K562 (cell line): ENCODE data around the gene RHOT1. TPM values are rescaled to one million over a fixed set of nuclear protein-coding genes. Genes with fewer than 3 reads are reported as not detected.

ENCODE experiments used
- ATAC-seq: fragments of 200-7000 bp; cut with Tn5 transposase; 3 replicates; pipeline ENCODE4 v1.9.1; 2020; ENCODE audit warnings: moderate library complexity
- BruUV-seq: library from RNA; stranded (reverse); fragments of 400-500 nt; replicated peaks from 2 replicates; lab custom pipeline; 2021; lab: Mats Ljungman, UMichigan
- CTCF ChIA-PET: fragments of 300-600 bp; formaldehyde crosslinking; extraction: SDS; loops from one replicate; lab custom pipeline; 2021; ENCODE audit warnings: low intra/inter-chr PET ratio; lab: Yijun Ruan, JAX
- POLR2A ChIA-PET: fragments of 300-600, 350-650 bp; sonication (Branson Sonifier 250); formaldehyde crosslinking; extraction: SDS; loops from one replicate; lab custom pipeline; 2021; ENCODE audit warnings: antibody characterized with exemption, inconsistent platforms; lab: Yijun Ruan, JAX
- DNase-seq, 4 experiments: peaks; one replicate each; pipeline versions ENCODE4 v3.0.0 to v3.0.0-alpha.2; 2011 to 2018; ENCODE audit warnings: low spot score in 3 of 4, mixed read lengths in 3 of 4; ENCODE audit errors: extremely low read depth in 1 of 4
- FAIRE-seq: peaks from 2 replicates; lab custom pipeline; 2011; peaks lifted over from hg19 to GRCh38; lab: Jason Lieb, UNC
- H2AFZ ChIP-seq: 2 replicates; pipeline ENCODE4 v1.6.0; 2011; ENCODE audit warnings: low read depth, low read length, control low read depth, inconsistent platforms
- H3K27ac ChIP-seq: fragments of 200-600 bp; 3 replicates; pipeline ENCODE4 v1.8.0; 2011; ENCODE audit warnings: low read depth, mild to moderate bottlenecking, control low read depth, inconsistent platforms, low read length, moderate library complexity, mixed read lengths; ENCODE audit errors: extremely low read depth
- H3K27me3 ChIP-seq, 2 experiments: fragments of 300-600 bp in 1 of 2; 2 replicates in 1 of 2; 3 replicates in 1 of 2; pipeline versions ENCODE4 v1.6.0 to v1.8.0; 2011; ENCODE audit warnings: inconsistent platforms in 2 of 2, low read length in 2 of 2, mild to moderate bottlenecking in 1 of 2, mixed read lengths in 1 of 2, moderate library complexity in 1 of 2; ENCODE audit not compliant: control insufficient read depth in 2 of 2, insufficient read depth in 2 of 2
- H3K36me3 ChIP-seq: fragments of 300-600 bp; 3 replicates; pipeline ENCODE4 v1.8.0; 2011; ENCODE audit warnings: mild to moderate bottlenecking, low read length, inconsistent platforms; ENCODE audit not compliant: control insufficient read depth, insufficient read depth
- H3K4me1 ChIP-seq, 2 experiments: fragments of 200-600 bp in 1 of 2; replicated peaks in 1 of 2; 2 replicates in 1 of 2; 3 replicates in 1 of 2; pipeline versions ENCODE4 v1.5.1 to v1.8.0; 2011; ENCODE audit warnings: inconsistent platforms in 2 of 2, low read length in 2 of 2, mild to moderate bottlenecking in 1 of 2, mixed read lengths in 1 of 2, moderate library complexity in 1 of 2; ENCODE audit not compliant: control insufficient read depth in 2 of 2, insufficient read depth in 2 of 2
- H3K4me2 ChIP-seq: 2 replicates; pipeline ENCODE4 v1.6.1; 2011; ENCODE audit warnings: low read length, control low read depth, inconsistent platforms, mixed read lengths; ENCODE audit not compliant: insufficient read depth
- H3K4me3 ChIP-seq: fragments of 200-600 bp; sonication (generic), shearing (Covaris generic); 2 replicates; pipeline ENCODE4 v1.5.1; 2016; ENCODE audit warnings: control low read depth, inconsistent platforms
- H3K79me2 ChIP-seq: fragments of 200-600 bp; 3 replicates; pipeline ENCODE4 v1.8.0; 2011; ENCODE audit warnings: low read length, inconsistent platforms; ENCODE audit not compliant: control insufficient read depth, insufficient read depth
- H3K9ac ChIP-seq, 2 experiments: 2 replicates each; pipeline versions ENCODE4 v1.6.0 to v1.6.1; 2011; ENCODE audit warnings: low read depth in 2 of 2, low read length in 2 of 2, control low read depth in 1 of 2, inconsistent platforms in 1 of 2, mild to moderate bottlenecking in 1 of 2, mixed read lengths in 1 of 2; ENCODE audit not compliant: insufficient read depth in 1 of 2
- H3K9me1 ChIP-seq: one replicate; pipeline ENCODE4 v1.6.0; 2011; ENCODE audit warnings: inconsistent platforms, mild to moderate bottlenecking, low read length, moderate library complexity; ENCODE audit not compliant: control insufficient read depth, insufficient read depth
- H3K9me3 ChIP-seq: replicated peaks from 2 replicates; pipeline ENCODE4 v1.5.1; 2011; ENCODE audit warnings: low read depth, low read length, inconsistent platforms; ENCODE audit not compliant: control insufficient read depth, insufficient read depth
- H4K20me1 ChIP-seq: replicated peaks from 2 replicates; pipeline ENCODE4 v1.6.1; 2011; ENCODE audit warnings: low read length, inconsistent platforms, mixed read lengths; ENCODE audit not compliant: control insufficient read depth, insufficient read depth
- BCOR ChIP-seq: fragments of 450-650 bp; IDR thresholded peaks from 2 replicates; pipeline ENCODE4 v1.6.1; 2016
- CHD2 ChIP-seq: IDR thresholded peaks from 2 replicates; pipeline ENCODE4 v1.6.1; 2011; ENCODE audit warnings: low read depth, low read length
- MIER1 ChIP-seq: fragments of 450-650 bp; IDR thresholded peaks from 2 replicates; pipeline ENCODE4 v1.6.1; 2016; ENCODE audit warnings: antibody characterized with exemption, mild to moderate bottlenecking, low read depth
- NFIC ChIP-seq: fragments of 450-650 bp; IDR thresholded peaks from 2 replicates; pipeline ENCODE4 v1.6.1; 2017; ENCODE audit warnings: mild to moderate bottlenecking, inconsistent platforms
- RBM25 ChIP-seq: fragments of 200-400 bp; formaldehyde crosslinking; IDR thresholded peaks from 2 replicates; pipeline ENCODE4 v1.6.1; 2018; ENCODE audit warnings: low read length, low read depth, moderate library complexity; ENCODE audit not compliant: severe bottlenecking
- WGBS: fragments of 100-300 bp; shearing (Covaris generic); methylation state at CpG from one replicate; pipeline ENCODE4 v1.1.6; 2016; ENCODE audit warnings: low coverage, mixed read lengths; ENCODE audit not compliant: insufficient coverage; ENCODE audit errors: missing lambda C conversion rate; 5-methylcytosine and 5-hydroxymethylcytosine counted together
- in situ Hi-C: fragments of 300-500 bp; cut with MboI; formaldehyde crosslinking; loops from 4 replicates; pipeline ENCODE4 v1.15.0; 2018; ENCODE audit warnings: inconsistent platforms, mixed read lengths
- intact Hi-C: fragments of 100-400 bp; cut with micrococcal nuclease; formaldehyde crosslinking; loops from 2 replicates; pipeline ENCODE4 v1.14.2; 2022
- polyA plus RNA-seq, 8 experiments: library from polyadenylated mRNA; depleted of rRNA in 4 of 8; stranded (reverse) in 5 of 8; unstranded in 3 of 8; fragments of >200 nt; fragmentation: Nextera tagmentation in 2 of 8; fragmentation: Illumina TruSeq in 1 of 8; extraction: Ambion mirVana in 2 of 8; extraction: Trizol in 1 of 8; gene quantifications; 2 replicates each; pipeline versions ENCODE4 v1.2.1 to v1.2.3, GENCODE V29; 2011 to 2014; ENCODE audit warnings: inconsistent platforms in 1 of 8, missing spikeins in 1 of 8
- total RNA-seq, 7 experiments: library from RNA; depleted of rRNA in 6 of 7; stranded (reverse); fragments of >200 nt in 6 of 7; fragmentation: Illumina TruSeq in 2 of 7; extraction: Trizol in 2 of 7; gene quantifications; 2 replicates each; pipeline versions ENCODE4 v1.2.1 to v1.2.3, GENCODE V29; 2011 to 2021; ENCODE audit warnings: low replicate concordance in 1 of 7
- TF ChIP-seq, protein P1 (sequence below): fragments of 250-450 bp; sonication (Bioruptor Pico); IDR thresholded peaks from 2 replicates; pipeline ENCODE4 v1.5.0; 2022; ENCODE audit warnings: mild to moderate bottlenecking

Gene RHOT1
- total and polyA plus RNA-seq, 9 of the 15 experiments (the other 6 are each of a cell fraction or from before 2014, with no cell fraction given) = 23.0 to 101 (median 32.2) TPM

DNA sequence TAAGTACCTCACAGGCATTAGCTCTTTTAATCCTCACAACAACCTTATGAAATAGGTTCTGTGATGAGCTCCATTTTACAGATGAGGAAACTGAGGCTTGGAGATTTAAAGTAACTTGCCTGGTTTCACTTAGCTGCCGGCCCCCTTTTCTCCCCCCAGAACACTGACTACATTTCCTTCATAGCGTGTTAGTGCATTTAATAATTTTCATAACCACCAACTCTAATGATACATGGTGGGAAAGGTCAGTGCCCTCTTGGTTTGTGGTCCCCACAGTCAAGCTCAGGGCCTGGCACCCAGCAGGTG lies 16.5 kb upstream of the RHOT1 start (continued):
- TF ChIP-seq CHD2 = no peak
- no peak for TF ChIP-seq NFIC
- peak; percentile 90 for TF ChIP-seq RBM25

DNA sequence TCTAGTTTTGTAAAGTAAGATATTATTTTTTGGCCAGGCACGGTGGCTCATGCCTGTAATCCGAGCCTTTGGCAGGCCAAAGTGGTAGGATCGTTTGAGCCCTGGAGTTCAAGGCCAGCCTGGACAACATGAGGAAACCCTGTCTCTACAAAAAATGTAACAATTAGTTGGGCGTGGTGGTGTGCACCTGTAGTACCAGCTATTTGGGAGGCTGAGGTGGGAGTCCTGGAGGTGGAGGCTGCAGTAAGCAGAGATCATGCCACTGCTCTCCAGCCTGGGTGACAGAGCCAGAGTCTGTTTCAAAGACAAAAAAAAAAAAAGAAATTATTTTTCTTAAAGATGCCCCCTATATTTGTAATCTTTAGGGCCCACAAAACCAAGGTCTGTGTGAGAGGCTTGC lies 16.0 kb upstream of the RHOT1 start:
- Histone ChIP-seq H3K4me3 (no peak overlapping the region), H4K20me1 (no peaks in the 10 kb centered on the region), H3K79me2 (0 out of 3 replicates have a peak, but pooled peaks cover 5% of the 10 kb centered on the region), H3K9ac (no peak overlapping the region), H3K27ac (no peak overlapping the region), H3K4me2 (no peak overlapping the region), H3K36me3 (no peaks in the 10 kb centered on the region), H3K9me1 (no peaks in the 10 kb centered on the region), H3K27me3 (no peaks in the 10 kb centered on the region), H2AFZ (no peak overlapping the region), H3K4me1 (peaks cover 14 to 15% of the 10 kb centered on the region in 2 experiments; a peak in 4 of 5 replicates), H3K9me3 (no peaks in the 10 kb centered on the region)
- 67% methylated on average over 4 of the region's 4 CpGs for WGBS
- ATAC-seq (no peak), FAIRE-seq (no peak), DNase-seq (no peak)
- TF ChIP-seq BCOR = no peak
- TF ChIP-seq MIER1 = no peak
- TF ChIP-seq, protein P1, sequence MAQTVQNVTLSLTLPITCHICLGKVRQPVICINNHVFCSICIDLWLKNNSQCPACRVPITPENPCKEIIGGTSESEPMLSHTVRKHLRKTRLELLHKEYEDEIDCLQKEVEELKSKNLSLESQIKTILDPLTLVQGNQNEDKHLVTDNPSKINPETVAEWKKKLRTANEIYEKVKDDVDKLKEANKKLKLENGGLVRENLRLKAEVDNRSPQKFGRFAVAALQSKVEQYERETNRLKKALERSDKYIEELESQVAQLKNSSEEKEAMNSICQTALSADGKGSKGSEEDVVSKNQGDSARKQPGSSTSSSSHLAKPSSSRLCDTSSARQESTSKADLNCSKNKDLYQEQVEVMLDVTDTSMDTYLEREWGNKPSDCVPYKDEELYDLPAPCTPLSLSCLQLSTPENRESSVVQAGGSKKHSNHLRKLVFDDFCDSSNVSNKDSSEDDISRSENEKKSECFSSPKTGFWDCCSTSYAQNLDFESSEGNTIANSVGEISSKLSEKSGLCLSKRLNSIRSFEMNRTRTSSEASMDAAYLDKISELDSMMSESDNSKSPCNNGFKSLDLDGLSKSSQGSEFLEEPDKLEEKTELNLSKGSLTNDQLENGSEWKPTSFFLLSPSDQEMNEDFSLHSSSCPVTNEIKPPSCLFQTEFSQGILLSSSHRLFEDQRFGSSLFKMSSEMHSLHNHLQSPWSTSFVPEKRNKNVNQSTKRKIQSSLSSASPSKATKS (CRISPR knock-in tag) = no peak
- ChIA-PET POLR2A (interaction anchor here (0.6 kb wide), 1 partner anchor 17 kb away, joined by 4 read pairs; no protein-coding TSS in a partner anchor), CTCF (no interaction called here)
- intact Hi-C loops = no loop called here
- in situ Hi-C loops = loop anchor here (5.0 kb wide), 1 partner anchor 119 kb away; the partner anchor contains the start of gene LRRC37B
- no TSS peak for BruUV-seq
